Gastroesophageal sphincter (tissue), 4 donors: Measurements from ENCODE around the gene RNF224. TPM values are rescaled to one million over a fixed set of nuclear protein-coding genes. Genes with fewer than 3 reads are reported as not detected.

Source experiments
- ATAC-seq: fragments of 150-250 bp; one replicate; pipeline ENCODE4 v1.9.1; 2016; ENCODE audit warnings: mild to moderate bottlenecking, moderate library complexity
- H3K27ac ChIP-seq, 4 donors: fragments of 200-600 bp; sonication (generic) in 3 of 4; 1 replicate in 3 of 4; 2 replicates in 1 of 4; pipeline ENCODE4 v1.5.1; 2016 to 2019
- H3K27me3 ChIP-seq: fragments of 200-600 bp; sonication (generic); one replicate; pipeline ENCODE4 v1.5.1; 2019
- H3K36me3 ChIP-seq, 2 donors: fragments of 200-600 bp; sonication (generic); one replicate each; pipeline ENCODE4 v1.5.1; 2019; ENCODE audit warnings: control low read depth in 1 of 2
- H3K4me1 ChIP-seq, 3 donors: fragments of 200-600 bp; sonication (generic); 1 replicate in 2 of 3; 2 replicates in 1 of 3; pipeline ENCODE4 v1.5.1; 2016 to 2019; ENCODE audit warnings: control low read depth in 2 of 3
- H3K4me3 ChIP-seq, 2 donors: fragments of 200-600 bp; sonication (generic); one replicate each; pipeline ENCODE4 v1.5.1; 2019; ENCODE audit warnings: mild to moderate bottlenecking in 1 of 2, moderate library complexity in 1 of 2
- H3K9me3 ChIP-seq, 3 donors: fragments of 200-600 bp; sonication (generic); one replicate each; pipeline ENCODE4 v1.5.1; 2017 to 2019; ENCODE audit warnings: control low read depth in 2 of 3
- CTCF ChIP-seq, 4 experiments: fragments of 200-600 bp in 2 of 4; fragments of 450-650 bp in 2 of 4; sonication (generic) in 1 of 4; IDR thresholded peaks; one replicate each; pipeline ENCODE4 v1.5.1; 2017 to 2019; ENCODE audit warnings: antibody characterized with exemption in 4 of 4, mild to moderate bottlenecking in 2 of 4, moderate library complexity in 2 of 4
- EP300 ChIP-seq: sonication (generic); formaldehyde crosslinking; IDR thresholded peaks from one replicate; pipeline ENCODE4 v1.6.1; 2017; ENCODE audit warnings: antibody characterized with exemption, mild to moderate bottlenecking
- POLR2A ChIP-seq, 2 donors: fragments of 450-650 bp; IDR thresholded peaks; one replicate each; pipeline ENCODE4 v1.6.1; 2017; ENCODE audit warnings: antibody characterized with exemption in 2 of 2, mild to moderate bottlenecking in 2 of 2, moderate library complexity in 1 of 2
- POLR2AphosphoS5 ChIP-seq: sonication (generic); formaldehyde crosslinking; IDR thresholded peaks from one replicate; pipeline ENCODE4 v1.6.1; 2017; ENCODE audit warnings: antibody characterized with exemption
- WGBS, 2 donors: methylation state at CpG; one replicate each; pipeline ENCODE4 v1.1.5; 2018; ENCODE audit warnings: low coverage in 1 of 2; 5-methylcytosine and 5-hydroxymethylcytosine counted together
- total RNA-seq, 4 donors: library from RNA; depleted of rRNA; stranded (reverse); fragments of >200 nt; gene quantifications; one replicate each; pipeline ENCODE4 v1.1.0, GENCODE V29; 2016

The RNF224 gene
- total RNA-seq, 4 donors from 2014 or later = 0.57 TPM; not detected in 3

- Histone ChIP-seq H3K4me1 (peaks cover 0 to 32% (median 15%) of the 10 kb centered on the region in 3 donors), H3K27ac (no peak overlapping the region), H3K27me3 (peaks cover 66% of the 10 kb centered on the region), H3K4me3 (no peak overlapping the region), H3K36me3 (no peaks in the 10 kb centered on the region), H3K9me3 (no peaks in the 10 kb centered on the region)
- TF ChIP-seq POLR2AphosphoS5 (no peak), EP300 (no peak), POLR2A (IDR thresholded peaks at IDR 0.05) (no peak), CTCF (IDR thresholded peaks at IDR 0.05) (no peak)
- 60 to 100% methylated on average over 1 of the region's 40 CpGs for WGBS, 2 donors
- no peak for ATAC-seq
Observed at GRCh38 chr9:137233143-137233980, 6.1 kb downstream of the RNF224 start.

- Histone ChIP-seq H3K4me3 (no peak overlapping the region), H3K9me3 (no peaks in the 10 kb centered on the region), H3K4me1 (peaks cover 0 to 40% (median 23%) of the 10 kb centered on the region in 3 donors), H3K27me3 (peaks cover 58% of the 10 kb centered on the region), H3K27ac (no peak overlapping the region), H3K36me3 (no peaks in the 10 kb centered on the region)
- TF ChIP-seq EP300 (no peak), POLR2A (IDR thresholded peaks at IDR 0.05) (no peak), CTCF (IDR thresholded peaks at IDR 0.05) (no peak), POLR2AphosphoS5 (no peak)
- no CpG with 5 or more reads among the region's 40 CpGs for WGBS, 2 donors
- no peak for ATAC-seq
Observed at GRCh38 chr9:137234055-137234697, 6.9 kb downstream of the RNF224 start.

- no peak for TF ChIP-seq EP300
- TF ChIP-seq CTCF (IDR thresholded peaks at IDR 0.05) = no peak
- no peak overlapping the region for H3K4me3 ChIP-seq
- H3K36me3 ChIP-seq = no peaks in the 10 kb centered on the region
- peaks cover 0 to 48% (median 29%) of the 10 kb centered on the region in 3 donors for H3K4me1 ChIP-seq
- ATAC-seq = no peak
- no peak overlapping the region for H3K27ac ChIP-seq
- no peaks in the 10 kb centered on the region for H3K9me3 ChIP-seq
- 55 to 64% methylated on average over 3 to 4 of the region's 18 CpGs for WGBS, 2 donors
- H3K27me3 ChIP-seq = peaks cover 51% of the 10 kb centered on the region
Observed at GRCh38 chr9:137234758-137235423, 7.6 kb downstream of the RNF224 start.

- ATAC-seq = no peak
- Histone ChIP-seq H3K36me3 (no peaks in the 10 kb centered on the region), H3K4me3 (peak overlapping the region; percentile 15 to 44), H3K9me3 (no peaks in the 10 kb centered on the region), H3K27me3 (peaks cover 43% of the 10 kb centered on the region), H3K4me1 (peaks cover 0 to 54% (median 29%) of the 10 kb centered on the region in 3 donors), H3K27ac (peak overlapping the region in 1 of 4 donors; percentile 38)
- WGBS, 2 donors = 49% methylated on average over 2 of the region's 35 CpGs; no CpG with 5 or more reads in 1 of the 2 donors
- TF ChIP-seq EP300 (no peak), CTCF (IDR thresholded peaks at IDR 0.05) (no peak), POLR2A (IDR thresholded peaks at IDR 0.05) (no peak), POLR2AphosphoS5 (no peak)
Observed at GRCh38 chr9:137235424-137236237, 8.3 kb downstream of the RNF224 start.
